GM18907 (cell line): ENCODE results near the gene PSME3IP1.
"Not testable (repeated sequence)": the region's sequence is repeated elsewhere in the genome, so short reads cannot be mapped to it uniquely, and the experiment has no call there.

Source experiments
- ATAC-seq: cut with Tn5 transposase; IDR thresholded peaks from one replicate; pipeline ENCODE4 v1.9.1; 2021; ENCODE audit warnings: mild to moderate bottlenecking, moderate library complexity; ENCODE audit not compliant: unreplicated experiment

The PSME3IP1 gene

DNA sequence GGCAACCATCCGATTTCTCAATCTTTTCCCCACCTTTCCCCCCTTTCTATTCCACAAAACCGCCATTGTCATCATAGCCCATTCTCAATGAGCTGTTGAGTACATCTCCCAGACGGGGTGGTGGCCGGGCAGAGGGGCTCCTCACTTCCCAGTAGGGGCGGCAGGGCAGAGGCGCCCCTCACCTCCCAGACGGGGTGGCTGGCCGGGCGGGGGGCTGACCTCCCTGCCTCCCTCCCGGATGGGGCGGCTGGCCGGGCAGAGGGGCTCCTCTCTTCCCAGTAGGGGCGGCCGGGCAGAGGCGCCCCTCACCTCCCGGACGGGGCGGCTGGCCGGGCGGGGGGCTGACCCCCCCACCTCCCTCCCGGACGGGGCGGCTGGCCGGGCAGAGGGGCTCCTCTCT, 14.5 kb upstream of the PSME3IP1 start:
- ATAC-seq = not testable (repeated sequence)

DNA sequence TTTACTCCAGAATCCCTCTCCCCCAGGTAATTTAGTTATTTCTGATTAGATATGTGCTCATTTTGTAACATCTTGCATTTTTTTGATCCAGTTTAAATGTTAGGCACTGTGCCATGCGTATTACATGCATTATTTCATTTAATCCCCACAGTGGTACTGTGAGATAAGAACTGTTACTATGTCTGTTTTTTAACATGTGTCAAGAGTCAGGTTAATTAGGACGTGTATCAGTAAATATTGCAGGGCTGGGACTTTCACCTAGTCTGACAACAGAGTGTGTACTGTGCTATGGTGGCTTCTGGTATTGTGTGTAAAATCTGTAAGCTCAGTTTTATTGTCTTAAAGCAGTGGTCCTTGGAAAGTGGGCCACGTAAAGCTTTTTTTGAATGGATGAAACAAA, 10.9 kb upstream of the PSME3IP1 start:
- ATAC-seq = no peak

DNA sequence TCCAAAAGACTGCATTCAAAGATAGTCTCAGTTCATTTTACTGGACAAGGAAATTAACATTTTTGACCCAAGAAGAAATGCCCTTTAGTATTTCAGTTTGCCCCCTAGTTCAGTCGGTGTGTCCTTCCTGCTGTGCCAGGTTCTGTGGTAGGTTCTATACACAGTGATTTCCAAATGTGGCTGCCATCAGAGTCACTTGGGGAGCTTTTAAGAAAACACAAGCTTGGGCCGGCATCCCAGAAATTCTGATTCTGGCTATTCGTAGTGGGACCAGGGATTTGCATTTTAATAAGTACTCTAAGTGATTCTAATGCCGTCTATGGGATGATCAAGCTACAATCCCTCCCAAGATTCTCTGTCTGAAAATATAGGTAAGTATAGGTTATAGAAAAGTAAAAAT, 10.4 kb upstream of the PSME3IP1 start:
- ATAC-seq = no peak

DNA sequence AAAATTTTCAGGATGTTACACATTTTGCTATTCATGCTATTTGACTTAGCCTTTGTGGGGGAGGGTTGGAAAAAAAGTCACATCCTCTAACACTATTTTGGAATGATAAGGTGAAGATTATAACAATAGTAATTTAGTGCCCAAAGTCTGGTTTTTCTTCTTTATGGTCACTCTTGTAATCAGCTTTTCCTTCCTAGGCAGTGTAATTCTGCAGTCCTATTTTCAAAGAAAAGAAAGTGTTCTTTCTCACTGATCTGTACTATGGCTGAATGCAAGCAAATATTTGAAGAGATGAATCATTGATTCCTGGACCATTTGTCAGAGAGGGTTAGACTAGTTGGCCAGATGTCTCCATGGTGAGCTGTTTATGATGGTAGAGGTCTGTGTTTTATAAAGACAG, 8.7 kb upstream of the PSME3IP1 start:
- no peak for ATAC-seq

DNA sequence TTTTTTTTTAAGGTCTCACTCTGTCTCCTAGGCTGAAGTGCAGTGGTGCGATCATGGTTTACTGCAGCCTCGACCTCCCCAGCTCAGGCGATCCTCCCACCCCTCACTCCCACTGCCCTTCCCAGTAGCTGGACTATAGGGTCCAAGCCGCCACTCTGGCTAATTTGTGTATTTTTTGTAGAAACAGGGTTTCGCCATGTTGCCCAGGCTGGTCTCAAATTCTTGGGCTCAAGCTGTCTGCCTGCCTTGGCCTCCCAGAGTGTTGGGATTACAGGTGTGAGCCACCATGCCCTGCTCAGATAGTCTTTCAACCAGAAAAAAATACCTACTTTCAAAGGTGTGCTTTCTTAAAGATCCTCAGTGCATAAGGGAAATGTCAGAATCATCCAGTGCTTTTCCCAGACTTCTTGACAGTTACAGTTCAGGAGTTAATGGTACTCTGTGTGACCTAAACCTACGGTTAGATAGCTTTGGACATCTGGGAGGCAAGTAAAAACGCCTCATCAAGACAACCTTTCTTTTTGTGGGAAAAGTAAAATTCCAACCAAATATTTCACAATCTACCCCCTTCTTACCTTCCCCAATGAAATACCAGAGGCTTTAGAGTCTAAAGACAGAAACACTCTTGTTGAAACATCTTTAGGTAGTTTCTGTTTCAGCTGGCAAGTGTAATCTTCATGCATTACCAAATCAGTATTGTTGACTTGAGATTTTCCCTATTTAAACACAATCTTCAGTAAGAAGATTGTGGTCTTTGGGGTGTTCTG, 7.1 kb upstream of the PSME3IP1 start:
- ATAC-seq = no peak

DNA sequence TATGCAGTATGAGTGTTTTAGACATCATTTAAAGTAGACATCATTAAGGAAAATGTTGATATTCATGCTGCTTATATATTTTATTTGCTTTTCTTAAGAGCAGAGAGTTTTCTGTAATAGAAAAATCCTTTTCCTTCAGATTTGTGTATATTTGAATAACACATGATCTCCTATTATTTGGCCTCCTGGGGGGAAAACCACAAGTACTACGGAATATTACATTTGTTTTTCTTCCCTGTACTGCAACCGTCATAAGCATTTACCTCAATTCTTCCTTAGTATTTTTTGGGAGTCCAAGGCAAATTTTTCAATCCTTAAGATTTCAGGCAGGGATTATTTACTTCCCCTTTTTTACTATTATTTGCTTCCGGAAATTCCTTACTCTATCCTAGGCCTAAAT, 6.3 kb upstream of the PSME3IP1 start:
- no peak for ATAC-seq

DNA sequence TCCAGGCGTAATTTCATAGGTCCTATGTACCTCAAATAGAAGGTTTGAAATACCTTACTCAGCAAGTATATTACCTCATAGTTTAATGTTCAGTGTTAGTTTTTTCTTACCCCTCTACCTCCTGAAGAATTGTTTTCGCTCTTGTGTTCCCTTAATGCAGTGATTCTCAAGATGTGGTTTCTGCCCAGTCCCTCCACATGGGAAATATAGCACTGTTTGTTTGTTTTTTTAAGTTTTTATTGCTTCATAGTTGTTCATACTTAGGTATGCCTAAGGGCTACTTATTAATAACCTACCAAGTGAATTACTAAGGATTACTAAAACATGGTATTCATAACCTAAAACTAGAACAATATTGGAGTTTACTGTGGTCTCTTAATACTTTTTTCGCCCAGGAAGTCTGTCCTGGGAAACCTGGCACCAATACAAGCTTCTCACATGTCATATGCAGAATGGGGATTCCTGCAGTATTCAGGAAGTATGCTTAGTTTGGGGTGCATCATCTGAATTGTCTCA, 5.3 kb upstream of the PSME3IP1 start:
- ATAC-seq = no peak

DNA sequence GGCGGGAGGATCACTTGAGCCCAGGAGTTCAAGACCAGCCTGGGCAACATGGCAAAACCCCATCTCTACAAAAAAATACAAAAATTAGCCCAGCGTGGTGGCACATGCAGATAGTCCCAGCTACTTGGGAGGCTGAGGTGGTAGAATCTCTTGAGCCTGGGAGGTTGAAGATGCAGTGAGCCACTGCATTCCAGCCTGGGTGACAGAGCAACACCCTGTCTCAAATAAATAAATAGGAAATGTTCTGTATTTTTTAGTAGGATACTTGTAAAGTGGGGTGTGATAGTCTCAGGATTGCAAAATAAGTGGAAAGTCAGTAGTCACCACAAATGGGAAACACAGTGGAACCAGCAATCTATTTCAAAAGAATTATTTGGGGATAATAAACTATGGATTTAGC, 4.3 kb upstream of the PSME3IP1 start:
- no peak for ATAC-seq

DNA sequence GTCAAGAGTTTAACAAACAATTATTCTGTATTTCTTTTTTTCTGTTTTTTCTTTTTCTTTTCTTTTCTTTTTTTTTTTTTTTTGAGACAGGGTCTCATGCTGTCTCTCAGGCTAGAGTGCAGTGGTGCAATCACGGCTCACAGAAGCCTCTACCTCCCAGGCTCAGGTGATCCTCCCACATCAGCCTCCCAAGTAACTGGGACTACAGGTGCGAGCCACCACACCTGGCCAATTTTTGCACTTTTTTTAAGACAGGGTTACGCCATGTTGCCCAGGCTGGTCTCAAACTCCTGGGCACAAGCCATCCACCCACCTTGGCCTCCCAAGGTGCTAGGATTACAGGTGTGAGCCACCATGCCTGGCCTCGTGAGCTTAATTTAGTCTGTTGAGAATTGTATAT, 3.7 kb upstream of the PSME3IP1 start:
- ATAC-seq = not testable (repeated sequence)

DNA sequence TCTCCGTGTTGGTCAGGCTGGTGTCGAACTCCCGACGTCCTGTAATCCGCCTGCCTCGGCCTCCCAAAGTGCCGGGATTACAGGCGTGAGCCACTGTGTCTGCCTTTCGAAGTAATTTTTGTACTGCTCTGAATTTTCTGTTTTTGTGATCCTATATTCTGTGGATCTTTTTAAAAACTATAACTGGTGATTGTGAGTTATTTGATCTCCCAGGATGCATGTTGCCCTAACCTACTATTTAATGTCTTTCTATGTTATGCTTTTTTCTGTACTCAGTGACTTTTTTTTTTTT, 2.8 kb upstream of the PSME3IP1 start:
- no peak for ATAC-seq

DNA sequence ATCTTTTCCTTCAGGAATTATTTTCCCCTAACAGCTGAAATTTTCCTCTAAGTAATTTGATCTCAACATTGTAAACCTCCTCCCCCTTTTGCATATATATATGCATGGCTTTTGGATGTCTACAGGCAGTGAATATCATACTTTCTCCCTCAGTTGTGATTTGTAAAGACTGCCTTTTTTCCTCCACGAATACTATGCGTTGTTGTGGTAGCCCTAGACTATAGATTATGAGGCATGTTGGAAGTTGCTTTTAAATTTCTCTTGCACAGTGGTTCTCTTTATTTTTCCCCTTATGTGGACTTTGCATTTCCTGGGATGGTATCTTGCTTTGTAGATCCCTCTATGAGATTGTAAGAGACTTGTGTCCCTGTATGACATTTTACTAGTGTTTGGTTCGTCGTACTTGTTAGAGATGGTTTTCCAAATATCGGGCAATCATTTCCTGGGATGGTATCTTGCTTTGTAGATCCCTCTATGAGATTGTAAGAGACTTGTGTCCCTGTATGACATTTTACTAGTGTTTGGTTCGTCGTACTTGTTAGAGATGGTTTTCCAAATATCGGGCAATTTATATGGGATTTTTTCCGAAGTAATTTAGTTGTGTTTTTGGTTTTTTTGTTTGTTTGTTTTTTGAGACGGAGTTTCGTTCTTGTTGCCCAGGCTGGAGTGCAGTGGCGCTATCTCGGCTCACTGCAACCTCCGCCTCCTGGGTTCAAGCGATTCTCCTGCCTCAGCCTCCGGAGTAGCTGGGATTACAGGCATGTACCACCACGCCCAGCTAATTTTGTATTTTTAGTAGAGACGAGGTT, 2.3 kb upstream of the PSME3IP1 start:
- not testable (repeated sequence) for ATAC-seq

DNA sequence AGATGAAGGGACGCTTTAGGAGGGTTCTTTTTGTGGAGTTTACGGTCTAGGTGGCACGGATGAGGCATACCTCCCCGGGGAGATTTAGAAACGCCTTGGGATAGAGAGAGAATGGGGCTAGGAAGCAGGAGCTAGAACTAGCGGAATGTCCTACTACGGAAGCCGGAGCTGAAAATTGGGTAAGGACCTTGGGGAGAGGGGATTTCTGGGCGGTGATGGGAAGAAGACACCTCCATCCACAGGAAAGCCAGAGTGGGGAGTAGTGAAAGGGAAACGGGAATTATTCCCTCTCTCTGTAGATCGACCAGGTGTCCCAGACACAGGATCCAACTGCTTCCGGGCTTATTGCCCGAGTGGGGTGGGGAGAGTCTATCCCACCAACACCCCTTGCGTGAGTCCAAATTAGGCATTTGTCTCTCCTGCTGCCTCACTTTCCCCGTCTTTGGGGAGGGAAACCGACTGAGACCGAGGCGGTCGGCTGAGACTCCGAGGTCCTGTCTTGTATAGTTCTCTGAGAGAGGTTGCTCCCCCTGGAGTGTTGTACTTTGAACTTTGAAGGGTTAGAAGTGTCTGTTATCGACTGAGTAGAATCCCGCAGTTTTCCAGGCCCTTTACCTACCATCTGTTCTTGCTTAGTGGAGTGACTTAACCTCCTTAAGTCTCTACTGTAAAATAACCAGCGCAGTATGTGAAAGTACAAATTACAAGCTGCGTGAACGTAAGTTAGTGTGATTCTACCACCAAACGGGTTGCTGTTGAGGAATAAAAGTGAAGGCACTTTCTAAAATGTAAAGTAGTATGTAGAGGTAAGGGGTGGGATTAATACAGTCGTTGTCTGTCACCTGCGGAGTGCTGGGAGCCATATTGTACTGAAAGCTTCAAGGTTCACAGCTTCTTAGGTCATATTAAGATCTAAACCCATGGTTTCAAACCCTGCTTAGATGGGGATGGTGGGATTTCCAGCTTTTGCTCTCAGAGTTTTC, 1.3 kb upstream of the PSME3IP1 start:
- no peak for ATAC-seq

DNA sequence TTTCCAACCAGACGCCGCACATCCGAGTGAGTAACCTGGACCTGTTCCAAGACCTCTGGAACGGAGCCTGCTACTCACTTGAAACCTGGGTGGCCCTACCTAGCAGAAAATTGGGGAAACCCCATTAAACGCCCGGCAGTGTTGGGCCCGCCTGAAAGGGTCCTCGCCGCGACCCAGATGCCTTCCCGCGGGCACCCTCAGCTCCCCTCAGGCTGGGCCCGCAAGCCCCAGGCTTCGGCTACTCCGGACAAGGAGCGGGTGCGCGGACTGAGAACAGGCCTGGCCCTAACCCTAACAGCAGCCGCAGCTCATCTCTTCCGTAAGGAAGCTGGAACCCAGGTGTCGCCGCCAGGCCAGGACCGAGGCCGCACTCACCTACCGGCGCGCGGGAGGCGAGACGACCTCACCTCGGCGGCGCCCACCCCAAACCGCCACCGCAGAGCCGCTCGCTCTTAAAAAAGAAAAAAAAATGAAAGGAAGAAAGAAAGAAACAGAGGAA, 344 bp downstream of the PSME3IP1 start:
- ATAC-seq = peak; percentile 42

DNA sequence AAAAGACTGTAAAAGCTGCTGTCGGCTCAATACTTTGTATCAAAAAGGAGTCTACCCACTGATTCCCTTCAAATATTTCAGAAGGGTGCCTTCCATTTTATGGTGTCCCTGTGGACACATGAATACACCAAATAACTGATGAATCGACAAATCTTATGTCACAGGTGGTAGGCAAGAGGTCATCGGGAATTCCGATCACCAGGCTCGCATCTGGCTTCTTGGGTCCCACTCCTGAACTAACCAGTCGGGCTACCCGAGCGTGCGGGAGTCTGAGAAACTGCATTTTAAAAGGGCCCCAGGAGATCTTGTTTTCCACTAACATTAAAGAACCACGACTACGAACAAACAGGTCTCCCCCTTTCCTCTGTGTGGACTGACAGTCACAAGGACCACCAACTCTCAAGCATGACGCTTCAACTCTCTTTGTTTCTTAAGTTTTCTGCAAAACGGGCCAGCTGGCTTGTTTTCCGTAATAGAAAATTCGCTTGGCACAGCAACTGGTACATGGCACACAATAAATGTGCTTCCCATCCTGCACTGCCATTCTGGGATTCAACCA, 873 bp downstream of the PSME3IP1 start:
- ATAC-seq = no peak

DNA sequence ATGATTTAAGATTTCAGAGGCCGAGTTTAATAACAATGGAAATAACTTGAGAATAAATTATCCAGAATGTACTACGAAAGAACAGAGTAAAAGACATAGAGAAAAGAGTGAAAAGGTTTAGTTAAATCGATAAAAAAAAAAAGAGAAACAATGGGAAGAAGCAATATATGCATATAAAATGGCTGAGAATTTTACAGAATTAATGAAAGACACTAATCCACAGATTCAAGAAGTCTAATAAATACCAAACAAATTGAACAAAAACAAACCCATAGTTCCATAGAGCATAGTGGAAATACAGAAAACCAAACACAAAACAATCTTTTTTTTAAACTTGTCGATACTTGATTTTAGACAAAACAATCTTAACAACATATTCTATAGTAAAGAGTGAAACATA, 1.7 kb downstream of the PSME3IP1 start:
- ATAC-seq = no peak

DNA sequence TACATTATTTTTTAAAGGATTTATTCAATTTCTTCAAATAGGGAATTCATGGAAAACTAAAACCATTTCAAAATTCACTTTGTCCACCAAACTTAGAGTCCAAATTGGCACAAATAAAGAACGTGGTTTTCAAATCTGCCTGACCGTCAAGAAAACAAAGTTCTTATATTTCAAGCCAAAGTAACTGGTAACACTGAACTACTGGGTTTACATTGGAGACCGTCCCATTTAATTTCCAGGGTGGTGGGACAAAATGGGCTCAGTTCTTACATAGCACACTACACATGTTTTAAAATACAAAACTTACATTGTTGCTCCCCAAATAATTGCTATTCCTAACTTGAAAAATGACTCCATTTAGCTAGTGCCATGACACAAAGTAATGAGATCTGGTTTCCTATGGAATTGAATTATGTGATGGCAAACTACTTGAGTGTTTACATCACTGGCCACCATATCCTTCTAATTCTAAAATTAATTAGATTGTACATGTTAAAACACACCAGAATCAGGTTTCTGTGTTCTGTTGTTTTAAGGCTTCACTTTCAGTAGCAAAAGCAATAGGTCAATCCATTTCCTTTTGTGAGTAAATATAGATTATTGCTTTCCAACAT, 6.5 kb downstream of the PSME3IP1 start:
- no peak for ATAC-seq

DNA sequence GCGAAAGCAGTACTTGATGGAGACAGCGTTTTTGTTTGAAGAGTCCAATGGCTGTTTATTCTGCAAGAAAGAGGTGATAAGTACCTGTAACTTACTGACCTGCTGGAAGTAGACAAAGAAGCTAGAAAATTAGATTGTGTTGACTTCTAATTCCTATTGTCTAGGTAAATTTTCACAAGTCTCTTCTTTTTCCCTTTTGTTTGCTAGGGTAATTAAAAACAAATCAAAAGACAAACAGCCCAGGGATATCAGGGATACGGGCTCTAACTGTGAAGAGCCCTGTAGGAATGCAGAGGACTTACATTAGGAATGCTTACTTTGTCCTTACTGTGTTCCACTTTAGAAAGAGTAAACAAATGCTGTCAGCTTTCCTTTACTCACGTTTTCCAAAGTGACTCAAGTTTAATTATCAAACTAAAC, 7.0 kb downstream of the PSME3IP1 start:
- no peak for ATAC-seq

DNA sequence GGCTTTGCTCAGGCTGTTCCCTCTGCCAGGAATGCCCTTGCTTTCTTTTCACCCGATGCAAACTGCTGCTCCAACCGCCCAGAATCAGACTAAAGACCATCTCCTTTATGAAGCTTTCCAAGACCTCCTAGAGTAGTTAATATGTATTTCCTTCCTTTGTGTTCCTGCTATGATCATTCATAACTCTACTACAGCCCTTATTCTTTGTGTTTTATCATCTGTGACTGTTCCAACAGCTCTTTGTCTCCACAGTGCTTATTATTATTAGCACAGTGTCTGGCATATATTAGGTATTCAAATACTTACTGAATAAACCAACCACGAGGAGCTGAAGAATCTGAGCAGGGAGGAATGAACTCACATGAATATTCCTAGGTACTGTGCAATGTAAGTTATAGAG, 7.6 kb downstream of the PSME3IP1 start:
- no peak for ATAC-seq

DNA sequence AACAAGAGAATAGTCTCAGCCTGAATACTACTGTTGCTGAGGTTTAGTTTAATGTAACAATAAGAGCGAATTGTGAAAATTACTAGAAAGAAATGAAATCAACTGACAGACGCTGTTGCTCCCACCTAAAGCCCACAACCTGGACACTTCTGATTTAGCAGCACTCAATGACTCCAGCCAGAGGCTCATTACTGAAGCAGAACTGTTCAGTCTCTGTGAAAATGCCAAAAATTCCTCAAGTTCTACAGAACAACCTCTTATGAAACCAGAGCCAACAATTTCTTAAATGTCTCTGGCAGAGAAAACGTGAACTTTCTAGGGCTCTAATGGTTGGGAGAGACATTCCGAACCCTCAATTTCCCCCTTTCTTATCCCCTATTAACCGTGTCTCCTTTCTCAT, 9.9 kb downstream of the PSME3IP1 start:
- no peak for ATAC-seq

DNA sequence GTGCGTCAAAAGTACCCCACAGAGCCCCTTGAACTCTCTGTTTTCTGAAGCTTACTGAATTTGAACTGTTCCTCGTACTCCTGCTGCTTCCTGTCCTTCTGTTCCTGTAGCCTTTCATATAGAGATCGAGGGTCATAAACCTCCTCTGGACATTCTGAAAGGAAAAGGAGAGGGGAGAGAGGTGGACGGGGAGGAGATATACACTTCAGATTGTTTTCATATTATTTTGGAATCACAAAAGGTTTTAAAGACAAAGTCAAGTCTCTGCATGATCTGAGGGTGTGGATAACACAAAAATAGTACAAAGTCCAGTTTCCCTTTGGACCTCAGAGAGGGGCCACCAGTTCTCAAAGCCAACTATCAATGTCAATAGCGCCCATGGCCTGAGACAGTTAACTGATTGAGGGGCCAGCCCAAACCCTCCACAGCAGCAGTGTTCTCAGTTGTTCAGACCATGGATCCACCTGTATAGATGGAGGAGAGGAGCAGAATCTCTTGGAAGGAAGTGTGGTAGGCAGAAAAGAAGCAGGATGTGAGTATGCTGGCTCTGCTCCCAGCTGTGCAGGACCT, 13.0 kb downstream of the PSME3IP1 start:
- ATAC-seq = no peak
